ENCODE results near the gene GDPD3.

- TF ChIP-seq CTCF (IDR thresholded peaks at IDR 0.05; ENCODE audit: low read depth, low read length, poor library complexity, severe bottlenecking), result no peak
- no peak for TF ChIP-seq EZH2phosphoT487 (IDR thresholded peaks at IDR 0.05; ENCODE audit: borderline replicate concordance, low read length)
These were observed 7.2 kb upstream of the GDPD3 start for GRCh38 chr16:30120340-30121105.
